ENCODE data around the gene IFNL3.
"Not testable (repeated sequence)": the region's sequence is repeated elsewhere in the genome, so short reads cannot be mapped to it uniquely, and the experiment has no call there.

The IFNL3 gene

DNA sequence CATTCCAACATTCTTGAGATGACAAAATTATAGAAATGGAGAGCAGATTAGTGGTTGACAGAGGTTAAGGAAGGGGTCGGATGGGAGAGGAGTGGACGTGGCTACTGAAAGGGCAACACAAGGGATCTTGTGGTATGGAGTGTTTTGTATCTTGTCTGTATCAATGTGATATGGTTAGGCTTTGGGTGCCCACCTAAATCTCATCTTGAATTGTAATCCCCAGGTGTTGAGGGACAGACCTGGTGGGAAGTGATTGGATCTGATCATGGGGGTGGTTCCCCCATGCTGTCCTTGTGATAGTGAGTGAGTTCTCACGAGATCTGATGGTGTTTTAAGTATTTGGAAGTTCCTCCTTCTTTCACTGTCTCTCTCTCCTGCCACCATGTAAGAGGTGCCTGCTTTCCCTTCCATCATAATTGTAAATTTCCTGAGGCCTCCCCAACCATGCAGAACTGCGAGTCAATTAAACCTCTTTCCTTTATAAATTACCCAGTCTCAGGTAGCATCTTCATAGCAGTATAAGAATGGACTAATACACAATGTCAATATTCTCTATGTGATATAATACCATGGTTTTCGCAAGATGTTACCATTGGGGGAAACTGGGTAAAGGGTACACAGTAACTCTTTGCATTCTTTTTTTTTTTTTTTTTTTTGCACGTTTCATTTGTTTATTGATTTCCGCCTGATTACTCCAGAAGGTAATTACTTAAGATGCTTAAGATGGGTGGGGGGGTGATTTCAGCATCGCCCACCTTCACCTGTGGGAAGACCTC, 8.8 kb upstream of the IFNL3 start:
- no peak for DNase-seq (ENCODE audit: extremely low read depth in 1 of 2, low read depth in 1 of 2)

DNA sequence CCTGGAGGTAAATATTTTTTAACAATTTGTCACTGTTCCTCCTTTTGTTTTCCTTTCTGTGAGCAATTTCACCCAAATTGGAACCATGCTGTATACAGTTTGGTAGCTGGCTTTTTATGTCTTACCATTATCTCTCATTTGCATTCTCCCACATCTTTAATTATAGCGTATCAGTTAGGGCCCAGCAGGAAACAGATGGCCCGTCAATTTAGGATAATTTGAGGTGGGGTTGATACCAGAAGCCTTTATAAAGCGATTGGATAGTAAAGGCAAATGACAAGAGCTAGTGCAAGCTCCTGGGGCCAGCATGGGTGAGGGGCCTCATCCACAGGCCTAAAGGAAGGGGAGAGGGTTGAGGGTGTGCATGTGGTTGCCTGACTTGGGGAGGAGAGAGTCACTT, 7.7 kb upstream of the IFNL3 start:
- DNase-seq (ENCODE audit: extremely low read depth in 1 of 2, low read depth in 1 of 2) = no peak

GRCh38 chr19:39251846-39252245, 7.0 kb upstream of the IFNL3 start:
- no peak for DNase-seq (ENCODE audit: extremely low read depth in 1 of 2, low read depth in 1 of 2)

DNA sequence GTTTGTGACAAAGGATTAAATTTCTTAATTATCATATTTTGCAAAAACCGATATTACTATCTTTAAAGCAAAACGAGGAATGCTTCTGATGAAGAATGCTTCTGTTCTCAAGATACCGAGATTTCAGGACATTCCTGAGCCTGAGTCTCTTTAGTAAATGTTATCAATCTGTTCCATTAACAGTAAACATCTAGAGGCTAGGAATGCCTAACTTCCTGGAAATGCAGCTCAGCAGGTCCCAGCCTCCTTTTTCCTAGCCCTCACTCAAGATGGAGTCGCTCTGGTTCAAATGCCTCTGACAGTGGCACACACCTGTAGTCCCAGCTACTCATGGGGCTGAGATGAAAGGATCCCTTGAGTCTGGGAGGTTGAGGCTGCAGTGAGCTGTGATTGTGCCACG, 6.3 kb upstream of the IFNL3 start:
- DNase-seq (ENCODE audit: extremely low read depth in 1 of 2, low read depth in 1 of 2) = no peak

DNA sequence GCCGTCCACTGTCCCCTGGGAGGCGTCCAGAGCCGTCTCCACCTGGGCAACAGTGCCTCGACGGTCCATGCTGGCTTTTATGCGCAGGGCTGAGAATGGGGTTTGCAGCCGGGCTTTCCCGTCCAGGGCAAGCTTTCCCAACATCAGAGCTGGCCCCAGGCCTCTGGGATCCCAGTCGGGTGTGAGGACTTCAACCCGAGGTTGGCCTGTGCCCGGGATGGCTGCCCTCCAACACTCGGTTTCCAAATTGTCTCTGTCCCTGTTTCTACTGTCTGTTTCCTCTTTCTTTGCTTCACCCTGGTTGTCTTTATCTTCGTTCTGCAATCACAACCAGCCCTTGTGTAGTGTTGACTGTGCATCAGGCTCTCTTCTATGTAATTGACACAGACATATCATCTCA, 4.0 kb upstream of the IFNL3 start, which contains the start of gene IFNL4:
Gene IFNL4 (minus strand): TSS at position 51 of the 400 bp plus-strand sequence.
- DNase-seq (ENCODE audit: extremely low read depth in 1 of 2, low read depth in 1 of 2) = no peak

DNA sequence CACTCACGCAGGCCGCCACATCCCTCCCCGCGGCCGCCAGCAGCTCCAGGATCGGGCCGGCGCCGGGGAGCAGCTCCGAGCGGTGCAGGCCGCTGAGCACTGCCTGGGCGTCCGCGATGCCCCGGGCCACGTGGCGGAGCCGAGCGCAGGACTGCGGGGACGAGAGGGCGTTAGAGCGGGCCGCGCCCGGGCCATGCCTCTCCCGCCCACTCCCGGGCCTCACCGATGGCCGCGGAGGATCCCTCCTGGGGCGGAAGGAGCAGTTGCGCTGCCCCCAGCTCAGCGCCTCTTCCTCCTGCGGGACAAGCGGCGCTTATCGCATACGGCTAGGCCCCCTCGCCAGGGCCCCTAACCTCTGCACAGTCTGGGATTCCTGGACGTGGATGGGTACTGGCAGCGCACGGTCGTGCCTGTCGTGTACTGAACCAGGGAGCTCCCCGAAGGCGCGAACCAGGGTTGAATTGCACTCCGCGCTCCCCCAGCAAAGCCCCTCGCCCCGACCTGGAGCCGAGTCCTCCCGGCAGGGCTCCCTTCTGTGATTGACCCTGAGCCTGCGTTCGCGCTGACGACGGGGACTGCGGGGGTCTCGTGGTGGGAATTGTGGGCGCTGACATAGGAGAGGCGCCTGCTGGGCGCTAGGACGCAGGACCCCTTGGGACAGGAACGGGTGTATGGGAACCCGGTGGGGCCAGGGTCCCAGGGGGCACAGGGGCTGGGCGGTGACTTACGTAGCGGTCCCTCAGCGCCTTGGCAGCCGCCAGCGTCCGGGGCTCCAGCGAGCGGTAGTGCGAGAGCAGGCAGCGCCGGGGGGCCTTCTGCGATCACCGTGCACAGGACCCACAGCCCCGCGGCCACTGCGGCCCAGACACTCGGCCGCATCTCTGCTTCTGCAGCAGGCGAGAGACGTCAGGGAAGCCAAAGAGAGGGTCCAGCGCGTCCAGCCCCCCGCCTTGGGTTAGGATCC, 3.2 kb upstream of the IFNL3 start:
- no peak for DNase-seq (ENCODE audit: extremely low read depth in 1 of 2, low read depth in 1 of 2)

DNA sequence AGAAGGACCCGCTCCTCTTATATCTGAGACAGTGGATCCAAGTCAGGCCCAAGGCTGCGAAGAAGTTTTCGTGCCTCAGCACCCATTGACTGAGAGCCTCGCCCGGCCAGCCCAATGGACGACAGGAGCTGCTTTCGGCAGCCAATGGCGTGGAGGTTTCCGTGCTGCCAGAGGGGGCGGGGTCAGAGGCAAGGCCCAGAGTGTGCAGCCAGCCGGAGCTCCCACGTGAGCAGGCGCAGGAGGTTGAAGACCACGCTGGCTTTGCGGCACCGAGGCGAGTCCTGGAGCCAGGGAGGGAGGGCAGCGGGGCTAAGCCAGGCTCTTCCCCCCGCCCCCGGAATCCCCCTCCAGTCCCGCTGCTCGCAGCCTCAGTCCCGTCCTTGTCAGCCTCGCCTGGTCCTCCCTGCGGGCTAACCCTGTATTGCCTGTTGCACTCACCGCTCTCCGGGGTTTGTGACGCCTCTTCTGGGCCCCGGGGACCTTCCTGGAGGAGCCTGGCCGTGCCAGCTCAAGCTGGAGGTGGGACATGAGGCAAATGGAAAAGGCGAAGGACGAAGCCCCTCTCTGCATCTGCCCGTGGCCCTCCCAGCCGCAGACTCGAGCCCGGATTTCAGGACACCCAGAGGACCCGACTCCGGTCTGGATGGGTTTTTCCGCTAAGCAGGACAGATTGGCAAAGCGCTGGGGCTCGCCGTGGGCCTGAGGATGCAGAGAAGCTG, 2.3 kb upstream of the IFNL3 start:
- DNase-seq (ENCODE audit: extremely low read depth in 1 of 2, low read depth in 1 of 2) = peak in 1 of 2 donors; percentile 20

GRCh38 chr19:39245166-39245565, 360 bp upstream of the IFNL3 start:
- DNase-seq (ENCODE audit: extremely low read depth in 1 of 2, low read depth in 1 of 2) = not testable (repeated sequence)

DNA sequence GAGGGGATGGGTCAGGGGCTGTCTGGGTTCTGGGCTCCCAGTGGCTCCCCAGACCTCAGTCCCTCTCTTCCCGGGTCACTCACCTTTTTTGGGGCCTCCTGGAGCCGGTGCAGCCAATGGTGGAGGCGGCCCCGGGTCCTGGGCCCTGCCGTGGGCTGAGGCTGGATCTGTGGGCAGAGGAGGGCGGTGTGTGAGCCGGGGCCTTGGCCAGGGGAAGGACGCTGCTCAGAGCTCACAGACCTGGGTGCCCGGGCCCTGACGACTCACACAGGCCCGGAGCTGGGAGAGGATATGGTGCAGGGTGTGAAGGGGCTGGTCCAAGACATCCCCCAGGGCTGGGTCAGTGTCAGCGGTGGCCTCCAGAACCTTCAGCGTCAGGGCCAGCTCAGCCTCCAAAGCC, 1.1 kb downstream of the IFNL3 start:
- not testable (repeated sequence) for DNase-seq (ENCODE audit: extremely low read depth in 1 of 2, low read depth in 1 of 2)

DNA sequence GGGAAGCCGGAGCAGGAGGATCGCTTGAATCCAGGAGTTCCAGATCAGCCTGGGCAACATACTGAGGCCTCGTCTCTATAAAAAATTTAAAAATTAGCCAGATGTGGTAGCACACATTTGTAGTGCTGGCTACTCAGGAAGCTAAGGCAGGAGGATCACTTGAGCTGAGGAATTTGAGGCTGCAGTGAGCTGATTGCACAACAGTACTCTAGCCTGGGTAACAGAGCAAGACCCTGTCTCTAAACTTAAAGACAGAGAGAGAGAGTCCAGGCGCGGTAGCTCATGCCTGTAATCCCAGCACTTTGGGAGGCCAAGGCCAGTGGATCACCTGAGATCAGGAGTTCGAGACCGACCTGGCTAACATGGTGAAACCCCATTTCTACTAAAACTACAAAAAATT, 4.4 kb downstream of the IFNL3 start:
- DNase-seq (ENCODE audit: extremely low read depth in 1 of 2, low read depth in 1 of 2) = no peak

DNA sequence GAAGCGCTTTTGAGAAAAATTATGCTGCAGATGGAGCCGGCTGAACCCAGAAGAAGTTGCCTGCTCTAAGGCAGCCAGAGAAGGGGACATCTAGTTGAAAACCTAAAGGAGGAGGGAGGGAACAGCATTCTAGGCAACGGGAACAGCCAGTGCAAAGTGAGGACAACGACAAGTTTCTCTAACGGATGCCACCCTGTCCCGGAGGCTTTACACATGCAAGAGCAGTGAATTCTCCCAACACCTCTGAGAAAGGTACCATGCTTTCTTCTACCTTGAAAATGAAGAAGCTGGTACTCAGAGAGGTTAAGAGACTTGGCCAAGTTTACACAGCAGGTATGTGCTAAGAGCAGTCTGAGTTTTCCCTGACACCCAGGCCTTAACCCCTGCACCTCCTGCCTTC, 5.9 kb downstream of the IFNL3 start:
- DNase-seq (ENCODE audit: extremely low read depth in 1 of 2, low read depth in 1 of 2) = no peak

- DNase-seq (ENCODE audit: extremely low read depth in 1 of 2, low read depth in 1 of 2) = no peak
Measured at GRCh38 chr19:39238209-39238608, 6.6 kb downstream of the IFNL3 start.

- DNase-seq (ENCODE audit: extremely low read depth in 1 of 2, low read depth in 1 of 2) = peak in 1 of 2 donors; percentile 49
Measured at GRCh38 chr19:39237200-39238184, 7.3 kb downstream of the IFNL3 start.

- no peak for DNase-seq (ENCODE audit: extremely low read depth in 1 of 2, low read depth in 1 of 2)
Measured at GRCh38 chr19:39236527-39236926, 8.3 kb downstream of the IFNL3 start.

GRCh38 chr19:39232708-39233107, 12.1 kb downstream of the IFNL3 start:
- DNase-seq (ENCODE audit: extremely low read depth in 1 of 2, low read depth in 1 of 2) = no peak

GRCh38 chr19:39230096-39230764, 14.6 kb downstream of the IFNL3 start:
- DNase-seq (ENCODE audit: extremely low read depth in 1 of 2, low read depth in 1 of 2) = no peak

DNA sequence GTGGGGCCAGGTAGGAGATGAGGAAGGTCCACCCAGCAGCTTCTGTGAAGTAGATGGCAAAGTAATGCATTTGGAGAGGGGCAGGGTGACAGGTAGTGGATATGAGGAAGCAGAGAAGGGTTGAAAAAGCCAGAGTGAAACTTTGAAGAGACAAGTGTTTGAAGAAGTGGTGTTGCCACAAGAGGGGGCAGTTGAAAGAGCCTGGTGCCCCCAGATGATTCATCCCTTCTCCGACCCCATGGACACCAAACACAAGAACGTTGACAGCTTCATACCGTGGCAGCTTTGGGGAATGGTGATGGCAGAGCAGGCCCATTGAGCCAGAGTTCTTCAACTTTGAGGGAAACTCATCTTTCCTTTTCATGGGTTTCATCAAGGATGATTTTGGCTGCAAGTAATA, 19.9 kb downstream of the IFNL3 start:
- no peak for DNase-seq (ENCODE audit: extremely low read depth in 1 of 2, low read depth in 1 of 2)

GRCh38 chr19:39223703-39224279, 21.0 kb downstream of the IFNL3 start:
- DNase-seq (ENCODE audit: extremely low read depth in 1 of 2, low read depth in 1 of 2) = no peak

- DNase-seq (ENCODE audit: extremely low read depth in 1 of 2, low read depth in 1 of 2) = not testable (repeated sequence)
Measured at GRCh38 chr19:39219108-39219507, 25.7 kb downstream of the IFNL3 start.
